Endothelial cell (in vitro differentiated cells): Measurements from ENCODE around the gene RNU6-1. TPM values are rescaled to one million over a fixed set of nuclear protein-coding genes. Genes with fewer than 3 reads are reported as not detected.

Experiments
- DNase-seq: peaks from one replicate; pipeline ENCODE4 v3.0.0; 2021; ENCODE audit warnings: low spot score
- H3K27ac Mint-ChIP-seq: one replicate; pipeline ENCODE4 v1.8.0; 2021; ENCODE audit warnings: mixed read lengths, inconsistent platforms; ENCODE audit not compliant: unreplicated experiment
- H3K27me3 Mint-ChIP-seq: one replicate; pipeline ENCODE4 v1.8.0; 2021; ENCODE audit warnings: mild to moderate bottlenecking, moderate library complexity, mixed read lengths, inconsistent platforms; ENCODE audit not compliant: unreplicated experiment
- H3K36me3 Mint-ChIP-seq: one replicate; pipeline ENCODE4 v1.8.0; 2021; ENCODE audit warnings: mild to moderate bottlenecking, low read depth, mixed read lengths, inconsistent platforms; ENCODE audit not compliant: unreplicated experiment
- H3K4me1 Mint-ChIP-seq: one replicate; pipeline ENCODE4 v1.8.0; 2021; ENCODE audit warnings: mild to moderate bottlenecking, mixed read lengths, inconsistent platforms; ENCODE audit not compliant: unreplicated experiment
- H3K4me3 Mint-ChIP-seq: one replicate; pipeline ENCODE4 v1.8.0; 2021; ENCODE audit warnings: mild to moderate bottlenecking, mixed read lengths, inconsistent platforms; ENCODE audit not compliant: unreplicated experiment
- H3K9me3 Mint-ChIP-seq: one replicate; pipeline ENCODE4 v1.8.0; 2021; ENCODE audit warnings: mixed read lengths, inconsistent platforms; ENCODE audit not compliant: unreplicated experiment
- CTCF ChIP-seq: fragments of 200-600 bp; sonication (generic); IDR thresholded peaks from one replicate; pipeline ENCODE4 v1.5.0; 2021; ENCODE audit warnings: antibody characterized with exemption; ENCODE audit not compliant: unreplicated experiment
- total RNA-seq: library from RNA; stranded (reverse); fragmentation: NEBNext Ultra II Directional; extraction: Animal tissue kit (Norgen Biotek cat#: 25700); gene quantifications from one replicate; pipeline ENCODE4 v1.2.1, GENCODE V29; 2021; ENCODE audit not compliant: unreplicated experiment

The RNU6-1 gene
- total RNA-seq, 1 donor from 2014 or later: not detected

- no peaks in the 10 kb centered on the region for H3K9me3 Mint-ChIP-seq
- H3K4me1 Mint-ChIP-seq: peaks cover 18% of the 10 kb centered on the region
- TF ChIP-seq CTCF: no peak
- H3K27me3 Mint-ChIP-seq: peaks cover 39% of the 10 kb centered on the region
- peaks cover 6% of the 10 kb centered on the region for H3K36me3 Mint-ChIP-seq
- peak overlapping the region; percentile 6 for H3K27ac Mint-ChIP-seq
- no peak for DNase-seq
- peak overlapping the region; percentile 39 for H3K4me3 Mint-ChIP-seq
Observed at GRCh38 chr15:67824197-67824968, 15.5 kb downstream of the RNU6-1 start.

- peak overlapping the region; percentile 39 for H3K4me3 Mint-ChIP-seq
- no peaks in the 10 kb centered on the region for H3K9me3 Mint-ChIP-seq
- H3K27ac Mint-ChIP-seq: no peak overlapping the region
- no peak for DNase-seq
- peaks cover 14% of the 10 kb centered on the region for H3K4me1 Mint-ChIP-seq
- H3K27me3 Mint-ChIP-seq: peaks cover 36% of the 10 kb centered on the region
- peaks cover 6% of the 10 kb centered on the region for H3K36me3 Mint-ChIP-seq
- no peak for TF ChIP-seq CTCF
Observed at GRCh38 chr15:67823314-67824196, 16.3 kb downstream of the RNU6-1 start.

GRCh38 chr15:67822537-67823313 lies 17.1 kb downstream of the RNU6-1 start:
- H3K9me3 Mint-ChIP-seq: no peaks in the 10 kb centered on the region
- peak; percentile 2 for DNase-seq
- peaks cover 14% of the 10 kb centered on the region for H3K4me1 Mint-ChIP-seq

GRCh38 chr15:67821784-67822440 lies 17.9 kb downstream of the RNU6-1 start:
- no peak for DNase-seq
- H3K27me3 Mint-ChIP-seq: peaks cover 33% of the 10 kb centered on the region
- peaks cover 14% of the 10 kb centered on the region for H3K4me1 Mint-ChIP-seq
- peak overlapping the region; percentile 29 for H3K4me3 Mint-ChIP-seq
- TF ChIP-seq CTCF: no peak
- no peak overlapping the region for H3K27ac Mint-ChIP-seq
- no peaks in the 10 kb centered on the region for H3K9me3 Mint-ChIP-seq
- peaks cover 6% of the 10 kb centered on the region for H3K36me3 Mint-ChIP-seq

More at GRCh38 chr15:67822537-67823313, 17.1 kb downstream of the RNU6-1 start:
- peaks cover 6% of the 10 kb centered on the region for H3K36me3 Mint-ChIP-seq
- no peak for TF ChIP-seq CTCF
- no peak overlapping the region for H3K27ac Mint-ChIP-seq
- H3K4me3 Mint-ChIP-seq: peak overlapping the region; percentile 29
- H3K27me3 Mint-ChIP-seq: peaks cover 33% of the 10 kb centered on the region
